ENCODE data around the gene SOCS4.
"Not testable (repeated sequence)": the region's sequence is repeated elsewhere in the genome, so short reads cannot be mapped to it uniquely, and the experiment has no call there.

SOCS4 gene

DNA sequence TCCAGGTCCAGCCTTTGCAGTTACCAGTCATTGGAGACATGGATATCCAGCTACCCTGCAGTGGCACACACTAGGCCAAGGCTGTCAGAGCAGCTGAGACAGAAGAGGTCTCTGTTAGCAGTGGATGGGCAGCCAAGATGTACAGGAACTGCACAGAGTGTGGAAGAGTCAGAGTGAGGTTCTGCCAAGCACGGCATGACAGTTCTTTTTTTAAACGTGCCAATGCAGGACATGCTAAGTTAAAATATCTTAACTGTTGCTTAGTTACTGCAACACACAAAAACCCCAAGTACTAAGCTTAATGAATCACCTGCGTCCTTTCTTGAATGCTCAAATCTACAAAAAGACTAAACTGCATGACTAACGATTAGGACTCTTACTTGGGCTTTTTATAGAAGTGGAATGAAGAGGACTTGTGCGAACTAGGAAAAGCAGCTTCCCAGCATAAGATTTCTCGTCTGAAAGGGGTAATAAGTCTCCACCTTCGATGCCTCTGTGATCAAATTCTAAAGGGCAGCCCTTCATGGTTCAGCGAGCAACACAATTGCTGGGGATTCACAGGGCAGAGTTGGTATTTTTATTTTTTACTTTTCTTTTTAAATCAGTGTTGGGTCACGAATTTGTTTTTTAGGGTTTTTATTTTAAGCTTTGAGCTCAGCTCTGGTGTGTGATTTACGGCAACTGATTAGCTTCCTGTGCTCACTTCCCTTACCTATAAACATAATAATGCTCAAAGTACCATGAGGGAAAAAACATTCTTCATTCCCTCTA is 45.0 kb downstream of the SOCS4 start:
- TF ChIP-seq, protein P1, sequence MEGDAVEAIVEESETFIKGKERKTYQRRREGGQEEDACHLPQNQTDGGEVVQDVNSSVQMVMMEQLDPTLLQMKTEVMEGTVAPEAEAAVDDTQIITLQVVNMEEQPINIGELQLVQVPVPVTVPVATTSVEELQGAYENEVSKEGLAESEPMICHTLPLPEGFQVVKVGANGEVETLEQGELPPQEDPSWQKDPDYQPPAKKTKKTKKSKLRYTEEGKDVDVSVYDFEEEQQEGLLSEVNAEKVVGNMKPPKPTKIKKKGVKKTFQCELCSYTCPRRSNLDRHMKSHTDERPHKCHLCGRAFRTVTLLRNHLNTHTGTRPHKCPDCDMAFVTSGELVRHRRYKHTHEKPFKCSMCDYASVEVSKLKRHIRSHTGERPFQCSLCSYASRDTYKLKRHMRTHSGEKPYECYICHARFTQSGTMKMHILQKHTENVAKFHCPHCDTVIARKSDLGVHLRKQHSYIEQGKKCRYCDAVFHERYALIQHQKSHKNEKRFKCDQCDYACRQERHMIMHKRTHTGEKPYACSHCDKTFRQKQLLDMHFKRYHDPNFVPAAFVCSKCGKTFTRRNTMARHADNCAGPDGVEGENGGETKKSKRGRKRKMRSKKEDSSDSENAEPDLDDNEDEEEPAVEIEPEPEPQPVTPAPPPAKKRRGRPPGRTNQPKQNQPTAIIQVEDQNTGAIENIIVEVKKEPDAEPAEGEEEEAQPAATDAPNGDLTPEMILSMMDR (IDR thresholded peaks at IDR 0.05; ENCODE audit: insufficient read depth, low read length, poor library complexity, severe bottlenecking), result no peak
- no peak overlapping the region; the same call in 1 of the 2 replicates for H3K4me3 ChIP-seq (replicated peaks; ENCODE audit: low read depth, low read length)
- H3K36me3 ChIP-seq (ENCODE audit: control insufficient read depth, insufficient read depth, low read length), result no peaks in the 10 kb centered on the region
- no peaks in the 10 kb centered on the region for H3K27me3 ChIP-seq (replicated peaks; ENCODE audit: control insufficient read depth, insufficient read depth, low read length)
- DNase-seq (ENCODE audit: extremely low read depth, insufficient read length), result peak; percentile 71

GRCh38 chr14:55073856-55074255 is 46.8 kb downstream of the SOCS4 start:
- DNase-seq (ENCODE audit: extremely low read depth, insufficient read length), result no peak
- H3K27me3 ChIP-seq (replicated peaks; ENCODE audit: control insufficient read depth, insufficient read depth, low read length), result no peaks in the 10 kb centered on the region
- no peak overlapping the region for H3K4me3 ChIP-seq (replicated peaks; ENCODE audit: low read depth, low read length)
- TF ChIP-seq, protein P1 (IDR thresholded peaks at IDR 0.05; ENCODE audit: insufficient read depth, low read length, poor library complexity, severe bottlenecking), result no peak
- no peaks in the 10 kb centered on the region for H3K36me3 ChIP-seq (ENCODE audit: control insufficient read depth, insufficient read depth, low read length)

DNA sequence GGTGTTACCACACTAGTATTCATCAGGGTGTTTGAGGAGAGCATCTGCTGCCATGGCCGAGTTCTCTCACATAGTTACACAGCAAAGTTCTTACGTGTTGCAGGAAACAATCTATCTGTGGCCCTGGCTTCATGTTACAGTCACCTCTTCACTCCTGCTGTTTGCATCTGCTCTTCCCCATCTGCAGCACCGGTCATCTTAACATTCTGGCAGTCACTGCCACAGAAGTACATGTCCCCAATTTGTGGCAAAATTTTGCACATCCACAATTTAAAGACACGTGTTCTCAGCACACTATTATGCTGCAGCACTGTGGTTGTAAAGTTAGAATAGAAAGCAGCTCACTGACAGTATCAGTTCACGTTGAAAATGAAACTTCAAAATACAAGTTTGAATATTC is 47.6 kb downstream of the SOCS4 start:
- Histone ChIP-seq H3K36me3 (ENCODE audit: control insufficient read depth, insufficient read depth, low read length) (no peaks in the 10 kb centered on the region), H3K4me3 (replicated peaks; ENCODE audit: low read depth, low read length) (peak overlapping the region; percentile 12; the same call in 1 of the 2 replicates), H3K27me3 (replicated peaks; ENCODE audit: control insufficient read depth, insufficient read depth, low read length) (no peaks in the 10 kb centered on the region)
- TF ChIP-seq, protein P1 (IDR thresholded peaks at IDR 0.05; ENCODE audit: insufficient read depth, low read length, poor library complexity, severe bottlenecking), result no peak
- peak; percentile 67 for DNase-seq (ENCODE audit: extremely low read depth, insufficient read length)

DNA sequence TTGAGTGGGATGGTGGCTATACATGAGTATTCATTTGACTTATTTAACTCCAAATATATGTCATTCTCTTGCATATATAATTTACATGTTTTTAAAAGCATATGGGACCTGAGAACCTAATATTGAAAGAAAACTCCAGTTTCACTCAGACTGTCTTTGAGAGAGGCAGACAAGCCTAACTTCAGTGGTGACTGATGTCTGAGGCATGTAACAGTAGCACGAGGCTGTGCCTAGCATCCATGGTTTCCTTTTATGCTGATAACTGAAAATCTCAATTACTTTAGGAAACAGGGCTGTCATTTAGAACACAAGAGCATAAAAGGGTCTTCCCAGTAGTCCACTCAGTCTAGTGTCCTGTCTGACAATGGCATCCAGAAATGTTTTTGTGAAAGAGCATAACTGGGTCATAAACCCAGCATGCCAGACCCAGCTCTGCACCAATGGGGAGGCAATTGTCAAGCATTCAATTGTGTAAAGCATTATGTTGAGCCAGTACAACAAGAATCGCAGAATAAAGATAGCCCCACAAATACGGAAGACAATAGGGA is 48.7 kb downstream of the SOCS4 start:
- no peak for DNase-seq (ENCODE audit: extremely low read depth, insufficient read length)
- no peaks in the 10 kb centered on the region for H3K36me3 ChIP-seq (ENCODE audit: control insufficient read depth, insufficient read depth, low read length)
- H3K27me3 ChIP-seq (replicated peaks; ENCODE audit: control insufficient read depth, insufficient read depth, low read length), result no peaks in the 10 kb centered on the region
- TF ChIP-seq, protein P1 (IDR thresholded peaks at IDR 0.05; ENCODE audit: insufficient read depth, low read length, poor library complexity, severe bottlenecking), result no peak
- H3K4me3 ChIP-seq (replicated peaks; ENCODE audit: low read depth, low read length), result no peak overlapping the region

GRCh38 chr14:55077170-55078151 is 50.4 kb downstream of the SOCS4 start:
- TF ChIP-seq, protein P1 (IDR thresholded peaks at IDR 0.05; ENCODE audit: insufficient read depth, low read length, poor library complexity, severe bottlenecking), result no peak
- H3K27me3 ChIP-seq (replicated peaks; ENCODE audit: control insufficient read depth, insufficient read depth, low read length), result no peaks in the 10 kb centered on the region
- H3K4me3 ChIP-seq (replicated peaks; ENCODE audit: low read depth, low read length), result no peak overlapping the region
- DNase-seq (ENCODE audit: extremely low read depth, insufficient read length), result no peak
- H3K36me3 ChIP-seq (ENCODE audit: control insufficient read depth, insufficient read depth, low read length), result no peaks in the 10 kb centered on the region

DNA sequence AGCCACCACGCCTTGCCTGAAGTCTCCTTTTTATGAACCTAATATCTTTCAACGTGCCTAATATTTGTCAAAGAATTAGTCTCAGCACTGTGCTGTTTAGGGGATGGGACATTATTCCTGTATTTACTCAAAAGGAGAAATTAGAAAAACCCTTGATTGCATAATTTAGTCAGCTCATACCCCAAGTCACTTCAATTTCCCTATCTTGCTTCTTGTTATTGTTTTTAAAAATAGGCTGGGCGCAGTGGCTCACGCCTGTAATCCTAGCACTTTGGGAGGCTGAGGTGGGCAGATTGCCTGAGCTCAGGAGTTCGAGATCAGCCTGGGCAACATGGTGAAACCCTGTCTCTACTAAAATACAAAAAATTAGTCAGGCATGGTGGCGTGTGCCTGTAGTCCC is 52.9 kb downstream of the SOCS4 start:
- H3K27me3 ChIP-seq (replicated peaks; ENCODE audit: control insufficient read depth, insufficient read depth, low read length); DNase-seq (ENCODE audit: extremely low read depth, insufficient read length); H3K4me3 ChIP-seq (replicated peaks; ENCODE audit: low read depth, low read length); H3K36me3 ChIP-seq (ENCODE audit: control insufficient read depth, insufficient read depth, low read length): not testable (repeated sequence)

Measured in GM06990 (cell line).